HG03135 (cell line): ENCODE results near the gene PLPP2.

Experiments used
- ATAC-seq: cut with Tn5 transposase; IDR thresholded peaks from one replicate; pipeline ENCODE4 v1.9.1; 2021; ENCODE audit warnings: mild to moderate bottlenecking, moderate library complexity; ENCODE audit not compliant: unreplicated experiment

Gene PLPP2

GRCh38 chr19:317710-318508 lies 26.7 kb upstream of the PLPP2 start:
- ATAC-seq = no peak

GRCh38 chr19:315811-316210 lies 24.6 kb upstream of the PLPP2 start:
- no peak for ATAC-seq

GRCh38 chr19:313988-314815 lies 23.0 kb upstream of the PLPP2 start:
- ATAC-seq = no peak

- ATAC-seq = no peak
Measured at GRCh38 chr19:313169-313987, 22.2 kb upstream of the PLPP2 start.

- ATAC-seq = no peak
Measured at GRCh38 chr19:311813-312261, 20.6 kb upstream of the PLPP2 start.

GRCh38 chr19:310781-311496 lies 19.7 kb upstream of the PLPP2 start:
- ATAC-seq = no peak

- ATAC-seq = no peak
Measured at GRCh38 chr19:310141-310651, 19.0 kb upstream of the PLPP2 start.

- no peak for ATAC-seq
Measured at GRCh38 chr19:309206-309565, 18.0 kb upstream of the PLPP2 start.

- ATAC-seq = no peak
Measured at GRCh38 chr19:308471-309205, 17.4 kb upstream of the PLPP2 start.

- no peak for ATAC-seq
Measured at GRCh38 chr19:307793-308420, 16.7 kb upstream of the PLPP2 start.

- no peak for ATAC-seq
Measured at GRCh38 chr19:307111-307531, 15.9 kb upstream of the PLPP2 start.

- ATAC-seq = no peak
Measured at GRCh38 chr19:306151-306900, 15.1 kb upstream of the PLPP2 start.

GRCh38 chr19:305240-306150 lies 14.3 kb upstream of the PLPP2 start:
- no peak for ATAC-seq

- ATAC-seq = no peak
Measured at GRCh38 chr19:296476-297225, 5.4 kb upstream of the PLPP2 start.

GRCh38 chr19:295687-296370 lies 4.6 kb upstream of the PLPP2 start:
- no peak for ATAC-seq
